Stimulated activated naive B cell treated with anti-CD40 and anti-IgM and Interleukin-4, amounts not matched to agents 10 μg/mL and 1 μg/mL and 100 μg/mL, for 72 hours (primary cell): ENCODE results near the gene CDH11.

Source experiments
- ATAC-seq, 2 donors: fragments of 150-1000 bp; cut with Tn5 transposase; replicated peaks; 2 replicates each; pipeline ENCODE4 v1.10.0; 2021; ENCODE audit warnings: moderate library complexity in 1 of 2
- DNase-seq: peaks from one replicate; pipeline ENCODE4 v3.0.0; 2021
- H3K27ac Mint-ChIP-seq: one replicate; pipeline ENCODE4 v1.8.0; 2022; ENCODE audit warnings: mild to moderate bottlenecking, mixed read lengths
- H3K27me3 Mint-ChIP-seq, 2 donors: one replicate each; pipeline ENCODE4 v1.8.0; 2022; ENCODE audit warnings: mixed read lengths in 2 of 2
- H3K36me3 Mint-ChIP-seq, 2 donors: one replicate each; pipeline ENCODE4 v1.8.0; 2022; ENCODE audit warnings: mixed read lengths in 2 of 2, mild to moderate bottlenecking in 1 of 2
- H3K4me1 Mint-ChIP-seq, 2 donors: one replicate each; pipeline ENCODE4 v1.8.0; 2022; ENCODE audit warnings: mixed read lengths in 2 of 2, mild to moderate bottlenecking in 1 of 2
- H3K4me3 Mint-ChIP-seq, 2 donors: one replicate each; pipeline ENCODE4 v1.8.0; 2022; ENCODE audit warnings: mild to moderate bottlenecking in 2 of 2, mixed read lengths in 2 of 2, moderate library complexity in 1 of 2
- H3K9me3 Mint-ChIP-seq, 2 donors: one replicate each; pipeline ENCODE4 v1.8.0; 2022; ENCODE audit warnings: mixed read lengths in 2 of 2, mild to moderate bottlenecking in 1 of 2

The CDH11 gene, protein sequence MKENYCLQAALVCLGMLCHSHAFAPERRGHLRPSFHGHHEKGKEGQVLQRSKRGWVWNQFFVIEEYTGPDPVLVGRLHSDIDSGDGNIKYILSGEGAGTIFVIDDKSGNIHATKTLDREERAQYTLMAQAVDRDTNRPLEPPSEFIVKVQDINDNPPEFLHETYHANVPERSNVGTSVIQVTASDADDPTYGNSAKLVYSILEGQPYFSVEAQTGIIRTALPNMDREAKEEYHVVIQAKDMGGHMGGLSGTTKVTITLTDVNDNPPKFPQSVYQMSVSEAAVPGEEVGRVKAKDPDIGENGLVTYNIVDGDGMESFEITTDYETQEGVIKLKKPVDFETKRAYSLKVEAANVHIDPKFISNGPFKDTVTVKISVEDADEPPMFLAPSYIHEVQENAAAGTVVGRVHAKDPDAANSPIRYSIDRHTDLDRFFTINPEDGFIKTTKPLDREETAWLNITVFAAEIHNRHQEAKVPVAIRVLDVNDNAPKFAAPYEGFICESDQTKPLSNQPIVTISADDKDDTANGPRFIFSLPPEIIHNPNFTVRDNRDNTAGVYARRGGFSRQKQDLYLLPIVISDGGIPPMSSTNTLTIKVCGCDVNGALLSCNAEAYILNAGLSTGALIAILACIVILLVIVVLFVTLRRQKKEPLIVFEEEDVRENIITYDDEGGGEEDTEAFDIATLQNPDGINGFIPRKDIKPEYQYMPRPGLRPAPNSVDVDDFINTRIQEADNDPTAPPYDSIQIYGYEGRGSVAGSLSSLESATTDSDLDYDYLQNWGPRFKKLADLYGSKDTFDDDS

DNA sequence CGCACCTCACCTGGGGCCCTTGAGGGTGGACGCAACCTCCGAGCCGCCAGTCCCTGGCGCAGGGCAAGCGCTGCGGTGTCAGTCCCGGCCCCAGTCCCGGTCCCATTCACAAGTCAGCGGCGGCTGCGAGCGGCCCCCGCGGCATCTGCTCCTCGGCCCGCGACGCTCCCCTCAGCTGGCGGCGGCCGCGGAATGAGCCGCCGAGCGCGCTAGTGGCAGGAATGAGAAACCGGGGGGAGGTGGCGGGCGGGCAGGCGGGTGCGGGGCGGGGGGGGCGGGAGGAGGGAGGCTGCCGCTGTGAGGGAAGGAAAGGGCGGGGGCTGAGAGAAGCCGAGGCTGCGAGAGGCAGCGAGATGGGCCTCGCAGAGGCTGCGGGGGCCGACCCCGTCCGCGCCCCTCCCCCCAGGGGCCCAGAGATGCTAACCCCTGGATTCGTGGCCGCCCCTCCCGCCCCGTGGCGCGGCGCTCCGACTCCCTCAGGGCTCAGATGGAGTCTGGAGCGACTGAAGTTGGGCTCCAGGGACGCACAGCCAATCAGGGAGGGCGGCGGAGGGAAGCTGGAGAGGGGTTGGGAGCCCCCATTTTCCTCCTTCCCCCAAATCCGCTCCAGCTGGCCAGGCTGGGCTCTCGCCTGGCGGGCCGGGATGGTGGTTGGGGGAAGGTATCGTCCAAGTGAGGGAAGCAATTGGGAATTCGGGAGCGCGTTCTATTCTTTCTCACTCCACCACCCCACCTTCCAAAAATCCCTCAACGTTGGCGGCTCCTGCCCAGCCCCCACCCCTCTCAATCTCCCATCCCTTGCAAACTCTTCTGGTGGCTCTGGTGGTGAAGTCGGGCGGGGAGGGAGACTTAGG lies at the start of gene CDH11:
Gene CDH11, minus strand, starts transcription at position 194 of the 854 bp plus-strand sequence. CDS start 117,194 bp downstream, outside the sequence.
- no peak for ATAC-seq
- DNase-seq = no peak

DNA sequence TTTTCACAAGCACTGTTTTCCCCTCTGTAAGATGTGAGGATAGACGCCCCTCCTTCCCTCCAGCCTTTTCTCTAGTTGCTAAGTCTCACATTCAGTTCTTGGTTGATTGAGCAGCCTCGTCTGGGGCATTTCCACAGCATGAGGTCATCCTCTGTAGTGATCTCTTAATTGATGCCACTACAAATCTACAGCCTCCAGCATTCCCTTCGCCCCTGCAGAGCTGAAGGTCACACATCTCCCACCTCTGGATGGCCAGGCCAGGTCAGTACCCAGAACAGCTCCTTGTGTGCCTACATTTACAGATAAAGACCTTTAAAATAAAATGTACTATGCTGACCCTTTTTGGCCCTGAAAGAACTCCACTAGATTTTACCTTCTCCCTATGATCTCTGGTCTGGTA lies 32.5 kb upstream of the CDH11 start:
- Mint-ChIP-seq H3K4me3 (no peak overlapping the region), H3K36me3 (no peaks in the 10 kb centered on the region)

More for the DNA sequence above, at the start of gene CDH11:
- Mint-ChIP-seq H3K4me1 (peaks cover 0 to 2% of the 10 kb centered on the region in 2 donors), H3K9me3 (no peaks in the 10 kb centered on the region), H3K27me3 (peaks cover 37 to 67% of the 10 kb centered on the region in 2 donors), H3K4me3 (no peak within 1 kb of the TSS), H3K36me3 (no peaks in the 10 kb centered on the region), H3K27ac (peak within 1 kb of the TSS; percentile 81)

DNA sequence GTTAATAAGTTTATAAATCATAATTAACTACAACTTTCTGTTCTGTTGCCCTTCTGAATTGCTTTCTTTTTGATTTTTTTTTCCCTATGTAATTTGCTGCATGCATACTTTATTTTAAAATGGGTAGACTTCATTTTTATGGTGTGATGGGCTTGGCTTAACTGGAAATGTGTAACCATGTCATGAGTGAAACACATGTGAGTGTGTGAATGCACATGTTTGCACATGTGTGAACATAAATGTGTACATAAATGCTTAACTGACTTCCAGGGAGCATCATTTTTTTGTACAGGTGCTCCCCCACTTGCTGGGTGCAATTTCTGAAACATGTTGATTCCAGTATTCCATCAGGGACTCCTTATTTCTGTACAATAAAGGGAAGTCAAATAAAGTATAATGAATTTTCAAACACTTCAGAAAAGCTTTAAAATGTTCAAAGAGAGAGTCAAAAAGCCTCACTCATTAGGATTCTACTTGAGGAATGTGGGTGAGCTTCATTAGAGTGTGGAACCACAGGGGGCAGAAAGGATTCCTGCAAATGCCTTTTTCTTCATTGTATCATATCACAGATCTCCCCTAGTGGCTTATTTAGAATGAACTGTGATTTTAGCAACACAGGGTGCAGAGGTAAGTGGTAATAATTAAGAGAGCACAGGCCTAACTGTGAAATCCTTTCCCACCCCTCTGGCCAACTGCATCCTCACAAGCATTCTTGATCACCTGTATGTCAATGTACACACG lies 31.7 kb upstream of the CDH11 start:
- no peak for ATAC-seq
- Mint-ChIP-seq H3K27me3 (no peaks in the 10 kb centered on the region), H3K4me1 (no peaks in the 10 kb centered on the region), H3K9me3 (no peaks in the 10 kb centered on the region), H3K36me3 (no peaks in the 10 kb centered on the region), H3K4me3 (no peak overlapping the region), H3K27ac (no peak overlapping the region)
- no peak for DNase-seq

More for the DNA sequence above, 32.5 kb upstream of the CDH11 start:
- no peaks in the 10 kb centered on the region for H3K9me3 Mint-ChIP-seq
- no peaks in the 10 kb centered on the region for H3K4me1 Mint-ChIP-seq
- H3K27ac Mint-ChIP-seq = no peak overlapping the region
- no peak for ATAC-seq
- H3K27me3 Mint-ChIP-seq = no peaks in the 10 kb centered on the region
- no peak for DNase-seq

DNA sequence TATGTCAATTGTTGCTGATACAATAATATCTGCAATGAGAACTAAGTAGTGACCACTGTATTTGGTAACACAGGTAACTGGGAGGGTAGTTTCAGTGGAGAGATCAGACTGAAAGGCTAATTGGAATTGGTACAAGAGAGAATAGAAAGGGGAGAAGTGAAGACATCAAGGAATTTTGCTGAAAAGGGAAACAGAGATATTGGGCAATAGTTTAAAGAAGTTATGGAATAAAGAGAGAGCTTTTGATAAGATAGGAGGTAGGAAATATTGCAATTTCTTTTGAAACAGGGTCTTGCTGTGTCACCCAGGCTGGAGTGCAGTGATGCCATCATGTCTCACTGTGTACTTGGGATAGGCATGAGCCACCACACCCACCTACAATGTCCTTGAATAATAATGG lies 26.9 kb upstream of the CDH11 start:
- H3K4me1 Mint-ChIP-seq = no peaks in the 10 kb centered on the region
- ATAC-seq = no peak

DNA sequence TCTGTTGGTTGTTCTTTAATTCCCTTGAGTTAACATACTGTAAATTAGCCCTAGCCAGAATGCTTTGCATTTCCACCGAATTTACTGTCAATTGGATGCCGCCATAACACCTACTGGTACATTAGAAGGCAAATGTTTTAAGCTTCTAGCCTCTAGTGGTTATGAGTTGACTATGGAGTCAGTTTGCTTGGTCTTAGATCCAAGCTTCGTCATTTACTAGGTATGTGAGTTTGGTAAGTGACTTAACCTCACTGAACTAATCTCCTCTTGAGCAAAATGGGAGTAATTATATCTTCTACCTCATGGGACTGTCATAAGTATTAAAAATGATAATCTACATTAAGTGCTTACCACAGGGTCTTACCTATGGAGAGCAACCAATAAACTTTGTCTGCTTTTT lies 20.4 kb upstream of the CDH11 start:
- no peak overlapping the region for H3K27ac Mint-ChIP-seq
- ATAC-seq (no peak), DNase-seq (no peak)
- no peaks in the 10 kb centered on the region for H3K36me3 Mint-ChIP-seq
- H3K9me3 Mint-ChIP-seq = peaks cover 0 to 2% of the 10 kb centered on the region in 2 donors
- H3K4me3 Mint-ChIP-seq = no peak overlapping the region
- H3K27me3 Mint-ChIP-seq = no peaks in the 10 kb centered on the region
- H3K4me1 Mint-ChIP-seq = no peaks in the 10 kb centered on the region

More for the DNA sequence above, 26.9 kb upstream of the CDH11 start:
- H3K27me3 Mint-ChIP-seq = no peaks in the 10 kb centered on the region
- DNase-seq = no peak
- H3K27ac Mint-ChIP-seq = no peak overlapping the region
- H3K4me3 Mint-ChIP-seq = no peak overlapping the region
- H3K9me3 Mint-ChIP-seq = peaks cover 0 to 3% of the 10 kb centered on the region in 2 donors
- H3K36me3 Mint-ChIP-seq = no peaks in the 10 kb centered on the region

DNA sequence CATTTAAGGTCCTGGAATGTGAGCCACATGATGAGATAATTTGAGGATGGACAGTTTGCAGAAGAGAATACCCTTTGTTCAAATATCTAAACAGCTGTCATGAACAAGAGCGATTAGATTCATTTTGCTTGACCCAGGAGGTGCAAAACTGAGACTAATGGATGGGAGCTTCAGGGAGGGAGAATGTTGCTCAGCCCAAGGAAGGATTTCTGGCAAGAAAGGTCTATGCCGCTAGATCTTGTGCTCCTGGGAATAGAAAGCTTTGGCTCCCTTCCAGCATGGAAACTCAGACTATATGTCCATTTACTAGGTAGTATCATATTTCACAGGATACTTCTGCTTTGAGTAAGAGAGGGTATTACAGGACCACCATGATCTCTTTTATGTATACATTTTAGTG lies 14.8 kb upstream of the CDH11 start:
- no peaks in the 10 kb centered on the region for H3K27me3 Mint-ChIP-seq
- peaks cover 0 to 2% of the 10 kb centered on the region in 2 donors for H3K9me3 Mint-ChIP-seq
- DNase-seq = no peak
- H3K36me3 Mint-ChIP-seq = no peaks in the 10 kb centered on the region
- no peak overlapping the region for H3K27ac Mint-ChIP-seq
- no peak for ATAC-seq
- H3K4me3 Mint-ChIP-seq = no peak overlapping the region
- no peaks in the 10 kb centered on the region for H3K4me1 Mint-ChIP-seq

DNA sequence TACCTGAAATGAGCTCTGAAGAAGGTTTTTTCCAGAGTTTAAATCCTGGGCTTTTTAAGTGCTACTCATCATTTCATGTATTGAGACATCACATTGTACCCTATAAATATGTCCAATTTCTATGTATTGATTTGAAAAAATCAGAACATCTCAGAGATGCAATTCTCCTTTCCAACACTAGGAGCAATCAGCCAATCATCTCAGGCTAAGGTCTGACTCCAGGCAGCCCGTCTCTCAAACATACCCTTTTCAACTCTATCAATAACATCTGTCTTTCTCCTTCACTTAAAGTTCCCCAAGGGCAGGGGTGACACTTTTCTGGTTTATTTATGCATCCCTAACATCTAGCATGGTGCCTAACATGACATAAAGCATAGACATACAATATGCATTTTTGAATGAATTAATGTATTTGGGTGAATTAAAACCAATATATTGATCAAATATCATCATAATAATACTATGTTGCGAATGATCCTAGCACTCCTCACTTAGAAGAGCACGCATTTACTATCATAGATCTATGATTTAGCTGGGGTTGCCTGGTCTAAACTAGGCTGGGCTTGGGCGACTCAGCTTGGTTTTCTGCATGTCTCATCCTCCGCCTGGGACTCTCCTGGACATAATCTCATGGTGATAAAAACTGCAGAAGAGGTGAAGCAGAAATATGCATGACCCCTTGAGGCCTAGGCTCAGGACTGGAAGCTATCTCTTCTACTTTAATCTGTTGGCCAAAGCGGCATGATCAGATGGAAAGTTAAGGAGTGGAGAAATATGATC lies 5.2 kb upstream of the CDH11 start:
- no peak for ATAC-seq

DNA sequence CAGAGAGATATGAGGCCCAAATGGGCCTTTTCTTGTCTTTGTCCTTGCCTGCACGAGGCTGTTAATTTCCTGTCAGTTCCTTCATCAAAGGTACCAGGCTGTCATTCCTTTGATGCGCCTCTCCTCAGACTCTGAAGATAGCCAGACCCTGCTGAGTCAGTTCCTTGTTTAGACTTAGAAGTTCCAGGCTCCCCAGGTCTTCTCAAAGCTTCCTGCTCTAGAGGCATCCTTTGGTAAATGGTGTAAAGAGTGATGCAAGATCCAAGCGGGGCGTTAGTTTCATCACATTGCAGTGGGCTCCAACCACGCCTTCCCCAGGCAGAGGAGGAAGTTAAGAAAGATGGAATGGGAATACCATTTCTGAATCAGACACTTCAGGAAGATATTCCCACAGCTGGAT lies 4.0 kb upstream of the CDH11 start:
- Mint-ChIP-seq H3K9me3 (peaks cover 0 to 4% of the 10 kb centered on the region in 2 donors), H3K36me3 (no peaks in the 10 kb centered on the region), H3K4me1 (peaks cover 0 to 2% of the 10 kb centered on the region in 2 donors), H3K4me3 (no peak overlapping the region), H3K27me3 (peaks cover 24 to 42% of the 10 kb centered on the region in 2 donors), H3K27ac (no peak overlapping the region)
- DNase-seq = no peak
- no peak for ATAC-seq

More for the DNA sequence above, 5.2 kb upstream of the CDH11 start:
- H3K4me1 Mint-ChIP-seq = peaks cover 0 to 2% of the 10 kb centered on the region in 2 donors
- H3K9me3 Mint-ChIP-seq = peaks cover 0 to 4% of the 10 kb centered on the region in 2 donors
- H3K36me3 Mint-ChIP-seq = no peaks in the 10 kb centered on the region
- H3K27ac Mint-ChIP-seq = no peak overlapping the region
- peaks cover 19 to 33% of the 10 kb centered on the region in 2 donors for H3K27me3 Mint-ChIP-seq
- H3K4me3 Mint-ChIP-seq = no peak overlapping the region
- no peak for DNase-seq

DNA sequence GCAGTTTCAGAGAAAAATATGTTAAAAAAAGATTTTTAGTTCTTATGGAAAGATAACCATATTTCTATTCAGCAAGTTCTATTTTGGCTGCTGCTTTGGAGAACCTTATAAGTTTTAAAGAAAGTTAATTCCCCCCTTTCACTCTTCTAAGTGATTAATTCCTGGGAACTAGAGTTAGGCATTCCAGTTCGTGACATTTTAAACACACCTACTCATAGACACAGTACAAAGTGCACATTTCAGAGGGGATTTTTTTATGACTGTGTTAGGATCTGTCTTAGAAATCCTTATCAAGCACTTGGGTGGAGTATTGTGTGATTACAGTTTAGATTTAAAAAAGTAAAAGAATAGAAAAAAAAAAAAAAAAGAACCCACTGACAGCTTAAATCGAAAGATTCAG lies 3.5 kb upstream of the CDH11 start:
- Mint-ChIP-seq H3K27ac (no peak overlapping the region), H3K36me3 (no peaks in the 10 kb centered on the region), H3K4me3 (no peak overlapping the region), H3K9me3 (peaks cover 0 to 3% of the 10 kb centered on the region in 2 donors), H3K27me3 (peaks cover 29 to 47% of the 10 kb centered on the region in 2 donors), H3K4me1 (peaks cover 0 to 2% of the 10 kb centered on the region in 2 donors)
- no peak for DNase-seq
- no peak for ATAC-seq

DNA sequence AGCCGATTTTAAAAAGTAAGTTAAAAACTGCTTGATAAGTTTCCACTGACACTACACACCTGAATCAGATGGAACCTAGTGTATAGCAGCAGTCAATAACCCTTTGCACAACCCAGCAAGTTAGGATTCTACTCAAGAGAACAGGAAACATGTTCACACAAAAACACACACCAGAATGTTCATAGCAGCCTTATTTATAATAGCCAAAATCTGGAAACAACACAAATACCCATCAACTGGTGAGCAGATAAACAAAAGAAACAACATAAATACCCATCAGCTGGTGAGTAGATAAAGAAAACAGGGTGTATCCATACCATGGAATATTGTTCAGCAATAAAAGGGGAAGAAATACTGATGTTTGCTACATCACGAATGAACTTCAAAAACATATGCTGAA lies 2.7 kb upstream of the CDH11 start:
- H3K36me3 Mint-ChIP-seq = no peaks in the 10 kb centered on the region
- H3K4me1 Mint-ChIP-seq = peaks cover 0 to 2% of the 10 kb centered on the region in 2 donors
- no peak overlapping the region for H3K4me3 Mint-ChIP-seq
- no peak for DNase-seq
- no peak for ATAC-seq
- no peaks in the 10 kb centered on the region for H3K9me3 Mint-ChIP-seq
- H3K27ac Mint-ChIP-seq = no peak overlapping the region
- peaks cover 34 to 55% of the 10 kb centered on the region in 2 donors for H3K27me3 Mint-ChIP-seq

DNA sequence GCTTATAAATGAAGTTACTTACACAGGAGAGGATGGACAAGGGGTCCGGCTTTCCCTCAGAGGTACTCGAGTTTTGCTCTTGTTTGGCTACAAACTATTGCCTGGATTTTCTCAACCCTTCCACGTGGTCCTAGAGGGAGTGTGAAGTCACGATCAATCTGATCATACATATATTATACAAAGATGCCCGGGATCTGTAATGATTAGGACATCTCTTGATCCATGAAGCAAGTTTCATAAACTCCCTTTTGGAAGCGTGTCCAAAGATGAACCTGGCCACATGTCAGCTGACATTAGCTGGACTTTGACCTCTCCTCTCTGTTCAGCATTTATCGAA lies 2.3 kb upstream of the CDH11 start:
- H3K27me3 Mint-ChIP-seq = peaks cover 34 to 58% of the 10 kb centered on the region in 2 donors
- peaks cover 0 to 2% of the 10 kb centered on the region in 2 donors for H3K4me1 Mint-ChIP-seq
- DNase-seq = no peak
- H3K27ac Mint-ChIP-seq = no peak overlapping the region
- H3K4me3 Mint-ChIP-seq = no peak overlapping the region
- H3K36me3 Mint-ChIP-seq = no peaks in the 10 kb centered on the region
- ATAC-seq = no peak
- H3K9me3 Mint-ChIP-seq = no peaks in the 10 kb centered on the region

DNA sequence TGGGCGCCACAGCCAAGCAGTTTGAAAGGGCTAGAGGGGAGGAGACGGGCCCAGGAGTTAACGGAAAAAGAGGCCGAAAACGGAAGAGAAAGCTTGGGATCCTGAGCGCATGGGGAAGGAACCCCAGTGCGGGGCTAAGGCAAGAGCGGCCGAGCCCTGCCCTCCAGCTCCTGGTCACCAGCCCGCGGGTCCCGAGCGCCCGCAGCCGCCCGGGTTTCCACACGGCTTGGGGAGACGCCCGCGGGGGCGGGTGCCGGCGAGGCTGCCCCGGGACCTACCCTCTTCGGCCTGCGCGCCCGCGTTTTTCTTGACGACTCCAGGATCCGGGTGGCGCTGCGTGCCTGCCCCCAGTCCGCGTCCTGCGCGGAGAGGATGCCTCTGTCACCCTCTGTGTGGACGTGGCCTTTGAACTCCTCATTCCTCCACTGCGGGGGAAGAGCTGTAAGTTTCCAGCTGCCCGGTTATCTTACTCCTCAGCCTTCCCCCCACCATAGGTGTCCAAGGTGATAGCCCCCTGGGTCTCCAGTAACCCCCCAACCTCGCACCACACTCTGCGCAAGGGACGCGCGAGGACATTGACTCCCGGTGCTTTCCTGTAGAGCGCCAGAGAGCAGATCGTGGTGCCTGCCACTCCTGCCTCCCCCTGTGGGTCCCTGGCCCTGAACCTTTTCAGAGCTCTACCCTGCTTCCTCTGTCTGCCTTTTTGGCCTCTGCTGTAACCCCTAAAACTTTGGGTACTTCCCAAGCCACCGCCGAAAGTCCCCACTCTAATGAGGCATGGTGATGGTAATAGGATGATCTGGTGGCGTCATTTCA lies 1.7 kb upstream of the CDH11 start:
- Mint-ChIP-seq H3K4me3 (no peak overlapping the region), H3K27ac (peak overlapping the region; percentile 56)
- ATAC-seq = no peak

More for the DNA sequence above, 1.7 kb upstream of the CDH11 start:
- peaks cover 37 to 58% of the 10 kb centered on the region in 2 donors for H3K27me3 Mint-ChIP-seq
- H3K36me3 Mint-ChIP-seq = no peaks in the 10 kb centered on the region
- peaks cover 0 to 2% of the 10 kb centered on the region in 2 donors for H3K4me1 Mint-ChIP-seq
- H3K9me3 Mint-ChIP-seq = no peaks in the 10 kb centered on the region
- no peak for DNase-seq
